WERI-Rb-1 (cell line): ENCODE data around the gene ACOD1.

Source experiments
- DNase-seq: peaks from one replicate; pipeline ENCODE4 v3.0.0-alpha.2; 2020
- H3K27ac ChIP-seq: fragments of 250-450 bp; sonication (Bioruptor Pico); 2 replicates; pipeline ENCODE4 v1.5.1; 2020; ENCODE audit warnings: mild to moderate bottlenecking, moderate library complexity
- H3K27me3 ChIP-seq: fragments of 250-450 bp; sonication (Bioruptor Pico); 2 replicates; pipeline ENCODE4 v1.5.1; 2021; ENCODE audit warnings: mild to moderate bottlenecking, low read depth, moderate library complexity; ENCODE audit not compliant: insufficient read depth, severe bottlenecking
- H3K36me3 ChIP-seq: fragments of 250-450 bp; sonication (Bioruptor Pico); 2 replicates; pipeline ENCODE4 v1.5.1; 2020; ENCODE audit warnings: mild to moderate bottlenecking, moderate library complexity
- H3K4me3 ChIP-seq: 2 replicates; pipeline ENCODE4 v1.5.1; 2011; ENCODE audit warnings: low read depth, mild to moderate bottlenecking, control low read depth, low read length
- H3K9me3 ChIP-seq: fragments of 250-450 bp; sonication (Bioruptor Pico); 2 replicates; pipeline ENCODE4 v1.5.1; 2021; ENCODE audit warnings: mild to moderate bottlenecking, moderate library complexity; ENCODE audit not compliant: severe bottlenecking
- CTCF ChIP-seq: IDR thresholded peaks from 2 replicates; pipeline ENCODE4 v1.5.1; 2011; ENCODE audit warnings: low read depth, mild to moderate bottlenecking, control low read depth, inconsistent platforms, low read length

The ACOD1 gene

DNA sequence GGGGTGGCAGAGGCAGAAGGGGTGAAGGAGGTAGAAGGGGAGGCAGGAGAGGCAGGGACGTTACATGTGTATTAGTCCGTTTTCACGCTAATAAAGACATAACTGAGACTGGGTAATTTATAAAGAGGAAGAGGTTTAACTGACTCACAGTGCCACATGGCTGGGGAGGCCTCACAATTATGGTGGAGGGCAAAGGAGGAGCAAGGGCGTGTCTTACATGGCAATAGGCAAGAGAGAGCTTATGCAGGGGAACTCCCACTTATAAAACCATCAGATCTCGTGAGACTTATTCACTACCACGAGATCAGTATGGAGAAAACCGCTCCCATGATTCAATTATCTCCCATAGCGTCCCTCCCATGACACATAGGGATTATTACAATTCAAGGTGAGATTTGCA, 19.0 kb upstream of the ACOD1 start:
- TF ChIP-seq CTCF = no peak
- H3K27ac ChIP-seq = no peak overlapping the region
- no peak overlapping the region for H3K4me3 ChIP-seq
- no peaks in the 10 kb centered on the region for H3K9me3 ChIP-seq
- no peak for DNase-seq
- H3K27me3 ChIP-seq = no peaks in the 10 kb centered on the region
- H3K36me3 ChIP-seq = no peaks in the 10 kb centered on the region

DNA sequence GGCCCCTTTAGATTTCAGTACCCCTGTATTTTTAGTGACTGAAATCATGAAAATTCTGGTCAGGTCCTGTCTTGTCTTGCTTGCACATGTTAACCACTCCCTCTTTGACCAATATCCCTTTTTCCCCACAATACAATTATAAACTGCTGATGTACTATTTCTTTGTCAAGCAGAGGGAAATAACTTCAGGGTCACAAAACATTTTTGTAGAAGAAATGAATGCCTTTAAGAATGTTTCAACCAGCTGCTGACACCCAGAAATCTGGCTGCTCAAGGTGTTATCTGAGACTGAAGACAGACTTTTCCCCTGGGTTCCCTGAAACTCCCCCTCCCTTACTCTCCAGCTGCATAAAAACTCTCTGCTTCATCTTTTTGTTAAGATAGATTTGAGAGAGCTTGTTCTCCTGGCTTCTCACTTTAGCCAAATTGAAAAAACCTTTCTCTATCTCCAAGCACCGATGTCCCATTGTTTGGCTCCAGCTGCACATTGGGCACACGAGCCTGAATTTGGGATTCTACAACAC, 18.4 kb upstream of the ACOD1 start:
- no peak overlapping the region for H3K27ac ChIP-seq
- no peak for TF ChIP-seq CTCF
- no peak for DNase-seq
- no peak overlapping the region for H3K4me3 ChIP-seq
- no peaks in the 10 kb centered on the region for H3K36me3 ChIP-seq
- no peaks in the 10 kb centered on the region for H3K27me3 ChIP-seq
- H3K9me3 ChIP-seq = no peaks in the 10 kb centered on the region

- Histone ChIP-seq H3K9me3 (no peaks in the 10 kb centered on the region), H3K27me3 (no peaks in the 10 kb centered on the region), H3K27ac (no peak overlapping the region), H3K4me3 (no peak overlapping the region), H3K36me3 (no peaks in the 10 kb centered on the region)
- no peak for DNase-seq
- TF ChIP-seq CTCF = no peak
Measured at GRCh38 chr13:76932076-76932475, 16.2 kb upstream of the ACOD1 start.

DNA sequence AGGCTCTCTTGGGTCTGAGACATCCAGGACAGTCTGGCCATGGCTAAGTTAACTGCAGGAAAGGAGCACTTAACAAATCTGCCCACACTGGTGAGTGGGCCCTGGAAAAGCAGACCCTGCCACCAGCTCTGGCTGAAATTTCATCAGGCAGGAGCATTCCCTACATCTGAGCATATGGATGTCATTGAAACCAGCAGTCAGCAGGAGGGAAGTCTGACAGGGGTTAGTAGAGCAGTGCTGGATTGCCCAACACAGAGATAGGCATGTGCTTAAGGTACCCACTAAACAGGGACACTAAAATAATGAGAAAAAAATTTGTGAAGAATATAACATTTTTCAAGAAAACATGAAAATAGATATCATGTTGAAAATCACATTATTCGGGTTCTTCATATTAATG, 13.6 kb upstream of the ACOD1 start:
- no peak for DNase-seq
- no peak for TF ChIP-seq CTCF

DNA sequence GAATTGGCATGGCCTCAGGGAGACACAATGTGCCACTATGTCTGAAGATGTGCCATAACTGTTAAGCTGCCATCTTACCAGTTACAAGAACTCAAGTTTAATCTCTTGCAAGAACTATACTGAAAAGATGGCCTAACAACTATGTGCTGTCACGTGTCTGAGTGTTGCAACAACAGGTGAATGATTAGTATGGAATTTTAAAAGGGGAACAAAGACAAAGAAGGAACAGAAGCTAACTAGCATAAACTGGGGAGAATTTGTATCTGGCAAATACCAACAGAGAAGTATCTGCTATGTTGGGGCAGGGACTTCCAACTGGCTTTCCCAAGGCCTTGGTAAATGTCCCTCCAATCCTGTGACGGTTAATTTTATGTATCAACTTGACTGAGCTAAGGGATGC, 11.5 kb upstream of the ACOD1 start:
- no peaks in the 10 kb centered on the region for H3K36me3 ChIP-seq
- H3K27ac ChIP-seq = no peak overlapping the region
- no peak for TF ChIP-seq CTCF
- no peaks in the 10 kb centered on the region for H3K9me3 ChIP-seq
- no peak overlapping the region for H3K4me3 ChIP-seq
- no peak for DNase-seq
- no peaks in the 10 kb centered on the region for H3K27me3 ChIP-seq

More for the DNA sequence above, 13.6 kb upstream of the ACOD1 start:
- Histone ChIP-seq H3K27me3 (no peaks in the 10 kb centered on the region), H3K27ac (no peak overlapping the region), H3K4me3 (no peak overlapping the region), H3K9me3 (no peaks in the 10 kb centered on the region), H3K36me3 (no peaks in the 10 kb centered on the region)

DNA sequence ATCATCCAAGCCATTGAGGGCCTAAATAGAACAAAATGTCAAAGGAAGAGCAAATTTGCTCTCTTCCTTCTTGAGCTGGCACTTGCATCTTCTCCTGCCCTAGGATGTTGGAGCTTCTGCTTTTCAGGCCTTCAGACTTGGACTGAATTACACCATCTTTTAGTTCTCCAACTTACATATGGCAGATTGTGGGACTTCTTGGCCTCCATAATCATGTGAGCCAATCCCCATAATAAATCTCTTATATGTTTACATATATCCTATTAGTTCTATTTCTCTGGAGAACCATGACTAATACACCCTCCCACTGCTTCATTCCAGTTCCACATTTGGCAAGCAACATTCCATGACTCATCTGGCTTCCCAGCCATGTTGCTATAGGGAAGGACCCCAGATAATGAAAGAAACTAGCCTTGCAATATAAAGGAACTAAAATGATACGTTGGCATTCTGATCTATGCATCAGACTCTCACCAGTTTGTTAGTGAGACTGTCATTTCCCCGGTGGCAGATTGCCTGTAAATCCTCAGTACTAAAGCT, 11.0 kb upstream of the ACOD1 start:
- H3K4me3 ChIP-seq = no peak overlapping the region
- no peak for TF ChIP-seq CTCF
- DNase-seq = no peak
- no peaks in the 10 kb centered on the region for H3K36me3 ChIP-seq
- no peaks in the 10 kb centered on the region for H3K27me3 ChIP-seq
- no peaks in the 10 kb centered on the region for H3K9me3 ChIP-seq
- no peak overlapping the region for H3K27ac ChIP-seq
